Lower lobe of right lung (tissue), 2 donors: ENCODE data around the gene MTM1. TPM values are rescaled to one million over a fixed set of nuclear protein-coding genes. Genes with fewer than 3 reads are reported as not detected.

ENCODE experiments used
- ATAC-seq, 2 donors: fragments of 200-7000 bp; cut with Tn5 transposase; one replicate each; pipeline ENCODE4 v1.9.1; 2020 to 2022; ENCODE audit warnings: mild to moderate bottlenecking in 2 of 2, moderate library complexity in 2 of 2
- DNase-seq: peaks from one replicate; pipeline ENCODE4 v3.0.0-alpha.2; 2020
- H3K27ac ChIP-seq: fragments of 200-600 bp; one replicate; pipeline ENCODE4 v1.8.0; 2022
- H3K27me3 ChIP-seq: fragments of 200-600 bp; one replicate; pipeline ENCODE4 v1.8.0; 2022; ENCODE audit warnings: low read depth
- H3K36me3 ChIP-seq: fragments of 200-600 bp; one replicate; pipeline ENCODE4 v1.8.0; 2022; ENCODE audit warnings: mild to moderate bottlenecking
- H3K4me1 ChIP-seq: fragments of 200-600 bp; one replicate; pipeline ENCODE4 v1.8.0; 2022
- H3K4me3 ChIP-seq: fragments of 200-600 bp; one replicate; pipeline ENCODE4 v1.8.0; 2022; ENCODE audit warnings: mild to moderate bottlenecking
- H3K9me3 ChIP-seq: fragments of 200-600 bp; one replicate; pipeline ENCODE4 v1.8.0; 2022
- CTCF ChIP-seq: fragments of 200-600 bp; IDR thresholded peaks from one replicate; pipeline ENCODE4 v1.8.0; 2022; ENCODE audit warnings: antibody characterized with exemption, mild to moderate bottlenecking
- intact Hi-C: fragments of 100-400 bp; cut with DNase I; formaldehyde crosslinking; loops from one replicate; pipeline ENCODE4 v1.11.0; 2022
- total RNA-seq: library from RNA; stranded (reverse); fragmentation: NEBNext Ultra II Directional; extraction: Animal tissue kit (Norgen Biotek cat#: 25700); gene quantifications from one replicate; pipeline ENCODE4 v1.2.1, GENCODE V29; 2021
- donor health status: DM: no; HTN: yes; CAD: no; lungs with severe emphysema.

The MTM1 gene
- total RNA-seq, 1 donor from 2014 or later: 29.7 TPM

DNA sequence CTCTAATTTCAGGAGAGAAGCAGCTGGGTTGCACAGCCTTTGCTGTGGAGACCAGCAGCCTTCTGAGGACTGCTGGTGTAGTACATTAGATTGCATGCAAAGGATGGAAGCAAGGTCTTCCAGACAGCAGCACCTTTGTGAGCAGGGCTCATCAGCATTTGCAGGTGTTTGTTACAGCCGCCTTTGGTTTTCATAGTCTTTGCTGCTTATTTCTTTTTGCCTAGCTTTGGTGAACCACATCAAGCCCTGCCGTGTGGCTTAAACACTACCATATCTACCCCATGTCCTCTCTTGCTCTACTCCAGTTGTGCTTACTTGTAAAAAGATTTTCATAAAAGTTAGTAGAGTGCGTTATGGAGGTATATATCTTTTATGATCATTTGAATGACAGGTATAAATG lies 57.5 kb downstream of the MTM1 start:
- Histone ChIP-seq H3K36me3 (peaks cover 25% of the 10 kb centered on the region), H3K27ac (no peak overlapping the region), H3K27me3 (no peaks in the 10 kb centered on the region), H3K4me1 (no peaks in the 10 kb centered on the region), H3K9me3 (no peaks in the 10 kb centered on the region), H3K4me3 (no peak overlapping the region)
- no peak for TF ChIP-seq CTCF
- ATAC-seq: no peak
- DNase-seq: no peak
- intact Hi-C loops: no loop called here

DNA sequence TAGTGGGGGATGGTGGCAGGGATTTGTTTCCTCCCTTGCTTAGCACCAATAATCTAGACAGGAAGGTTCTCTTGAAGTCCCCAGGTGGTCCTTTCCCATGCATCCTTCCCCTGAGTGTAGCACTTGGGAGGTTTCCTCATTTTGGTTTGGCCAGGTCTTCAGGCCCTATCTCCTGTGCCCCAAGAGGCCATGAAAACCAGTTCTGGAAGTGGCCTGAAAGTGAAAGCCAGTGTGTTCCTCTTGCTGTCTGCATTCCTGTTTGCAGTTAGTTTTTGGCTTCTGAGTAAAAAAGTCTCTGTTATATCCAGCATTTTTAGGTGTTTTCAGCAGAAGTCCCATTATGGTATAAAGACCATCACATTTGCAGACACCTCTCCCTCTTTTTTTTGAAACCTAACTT lies 59.5 kb downstream of the MTM1 start:
- intact Hi-C loops: no loop called here
- H3K4me3 ChIP-seq: no peak overlapping the region
- no peaks in the 10 kb centered on the region for H3K27me3 ChIP-seq
- H3K9me3 ChIP-seq: no peaks in the 10 kb centered on the region
- ATAC-seq (no peak), DNase-seq (no peak)
- no peaks in the 10 kb centered on the region for H3K4me1 ChIP-seq
- peaks cover 20% of the 10 kb centered on the region for H3K36me3 ChIP-seq
- TF ChIP-seq CTCF: no peak
- H3K27ac ChIP-seq: no peak overlapping the region

DNA sequence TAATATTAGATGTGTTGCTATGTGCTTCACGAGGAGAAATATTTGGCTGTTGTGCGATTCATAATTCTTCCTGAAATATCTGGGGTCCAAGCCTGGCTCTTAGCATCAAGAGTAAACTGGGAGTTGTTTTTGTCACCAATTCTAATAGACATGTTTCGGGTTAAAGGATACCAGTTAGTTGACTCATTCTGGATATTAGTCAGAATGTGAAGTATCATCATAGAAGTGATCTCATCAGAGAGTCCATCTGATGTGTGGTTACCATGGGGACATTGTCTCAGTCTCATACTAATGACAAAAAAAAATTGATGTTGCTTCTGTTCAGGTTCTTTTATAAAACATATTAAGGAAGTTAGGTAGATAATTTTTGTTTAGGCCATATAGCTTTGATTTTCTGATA lies 67.5 kb downstream of the MTM1 start:
- no peak overlapping the region for H3K4me3 ChIP-seq
- intact Hi-C loops: no loop called here
- DNase-seq (no peak), ATAC-seq (no peak)
- H3K27ac ChIP-seq: no peak overlapping the region
- H3K4me1 ChIP-seq: no peaks in the 10 kb centered on the region
- TF ChIP-seq CTCF: no peak
- H3K9me3 ChIP-seq: no peaks in the 10 kb centered on the region
- H3K36me3 ChIP-seq: peaks cover 22% of the 10 kb centered on the region
- H3K27me3 ChIP-seq: no peaks in the 10 kb centered on the region

- Histone ChIP-seq H3K9me3 (no peaks in the 10 kb centered on the region), H3K4me1 (no peaks in the 10 kb centered on the region), H3K36me3 (peaks cover 49% of the 10 kb centered on the region), H3K27me3 (no peaks in the 10 kb centered on the region), H3K4me3 (no peak overlapping the region), H3K27ac (no peak overlapping the region)
- TF ChIP-seq CTCF: no peak
- DNase-seq (no peak), ATAC-seq (no peak)
- intact Hi-C loops: no loop called here
Observed at GRCh38 chrX:150642423-150642822, 74.0 kb downstream of the MTM1 start.

DNA sequence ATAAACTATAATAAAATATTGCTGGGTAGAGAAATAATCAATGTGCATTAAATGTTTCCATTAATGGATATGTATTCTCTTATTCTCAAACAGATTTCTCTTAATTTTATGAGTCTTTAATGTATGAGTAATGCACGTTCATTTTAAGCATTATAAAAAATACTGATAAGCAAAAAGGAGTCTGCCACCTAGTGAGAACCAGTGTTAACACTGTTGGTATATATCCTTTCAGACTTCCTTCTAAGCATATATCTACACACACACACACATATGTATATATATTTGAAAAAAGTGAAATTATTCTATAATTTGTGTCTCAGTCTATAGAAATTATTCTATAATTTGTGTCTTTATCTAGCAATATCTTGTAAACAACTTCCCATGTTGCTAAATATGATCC lies 74.8 kb downstream of the MTM1 start:
- intact Hi-C loops: no loop called here
- ATAC-seq (no peak), DNase-seq (no peak)
- no peak overlapping the region for H3K27ac ChIP-seq
- no peaks in the 10 kb centered on the region for H3K27me3 ChIP-seq
- no peaks in the 10 kb centered on the region for H3K9me3 ChIP-seq
- H3K4me3 ChIP-seq: no peak overlapping the region
- H3K4me1 ChIP-seq: no peaks in the 10 kb centered on the region
- peaks cover 55% of the 10 kb centered on the region for H3K36me3 ChIP-seq
- no peak for TF ChIP-seq CTCF

DNA sequence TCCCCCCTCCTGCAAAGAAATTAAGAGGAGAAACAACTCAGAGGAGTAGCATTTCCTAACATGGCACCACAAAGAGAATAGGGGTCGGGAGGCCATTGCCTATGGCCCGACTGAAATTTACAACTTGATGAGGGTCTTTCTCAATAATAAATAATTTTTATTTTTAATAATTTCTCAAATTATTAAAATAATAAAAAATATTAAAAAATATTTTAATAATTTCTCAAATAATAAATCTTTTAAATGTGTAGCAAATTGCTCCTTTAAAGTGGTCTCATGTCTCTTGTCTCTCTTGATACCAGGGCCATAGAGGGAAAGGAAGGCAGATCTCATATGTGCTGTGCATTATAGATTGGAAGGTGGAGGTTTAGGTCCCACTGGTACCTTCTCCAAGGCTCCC lies 75.5 kb downstream of the MTM1 start:
- H3K27ac ChIP-seq: no peak overlapping the region
- no peaks in the 10 kb centered on the region for H3K27me3 ChIP-seq
- no peaks in the 10 kb centered on the region for H3K4me1 ChIP-seq
- peaks cover 55% of the 10 kb centered on the region for H3K36me3 ChIP-seq
- ATAC-seq (no peak), DNase-seq (no peak)
- H3K4me3 ChIP-seq: no peak overlapping the region
- intact Hi-C loops: no loop called here
- no peaks in the 10 kb centered on the region for H3K9me3 ChIP-seq
- TF ChIP-seq CTCF: no peak
